Endothelial cell (in vitro differentiated cells): ENCODE measurements around the gene BYSL. TPM values are rescaled to one million over a fixed set of nuclear protein-coding genes. Genes with fewer than 3 reads are reported as not detected.
A peak's percentile ranks its signal among the peaks of the same experiment; 100 is the strongest.

Experiments used
- DNase-seq: peaks from one replicate; pipeline ENCODE4 v3.0.0; 2021; ENCODE audit warnings: low spot score
- H3K27ac Mint-ChIP-seq: one replicate; pipeline ENCODE4 v1.8.0; 2021; ENCODE audit warnings: mixed read lengths, inconsistent platforms; ENCODE audit not compliant: unreplicated experiment
- H3K27me3 Mint-ChIP-seq: one replicate; pipeline ENCODE4 v1.8.0; 2021; ENCODE audit warnings: mild to moderate bottlenecking, moderate library complexity, mixed read lengths, inconsistent platforms; ENCODE audit not compliant: unreplicated experiment
- H3K36me3 Mint-ChIP-seq: one replicate; pipeline ENCODE4 v1.8.0; 2021; ENCODE audit warnings: mild to moderate bottlenecking, low read depth, mixed read lengths, inconsistent platforms; ENCODE audit not compliant: unreplicated experiment
- H3K4me1 Mint-ChIP-seq: one replicate; pipeline ENCODE4 v1.8.0; 2021; ENCODE audit warnings: mild to moderate bottlenecking, mixed read lengths, inconsistent platforms; ENCODE audit not compliant: unreplicated experiment
- H3K4me3 Mint-ChIP-seq: one replicate; pipeline ENCODE4 v1.8.0; 2021; ENCODE audit warnings: mild to moderate bottlenecking, mixed read lengths, inconsistent platforms; ENCODE audit not compliant: unreplicated experiment
- H3K9me3 Mint-ChIP-seq: one replicate; pipeline ENCODE4 v1.8.0; 2021; ENCODE audit warnings: mixed read lengths, inconsistent platforms; ENCODE audit not compliant: unreplicated experiment
- long read RNA-seq: library from polyadenylated mRNA; unstranded; transcript quantifications from one replicate; pipeline ENCODE4 v2.0.0, GENCODE V29; 2020; ENCODE audit not compliant: unreplicated experiment
- total RNA-seq: library from RNA; stranded (reverse); fragmentation: NEBNext Ultra II Directional; extraction: Animal tissue kit (Norgen Biotek cat#: 25700); gene quantifications from one replicate; pipeline ENCODE4 v1.2.1, GENCODE V29; 2021; ENCODE audit not compliant: unreplicated experiment
- TF ChIP-seq, protein P1 (sequence below): fragments of 200-600 bp; sonication (generic); IDR thresholded peaks from one replicate; pipeline ENCODE4 v1.5.0; 2021; ENCODE audit warnings: antibody characterized with exemption; ENCODE audit not compliant: unreplicated experiment

The BYSL gene
- total RNA-seq, result 21.9 TPM
- long read RNA-seq, transcript BYSL-201 (7 exons, 2,029 nt), result major isoform, 8 of 10 reads
- long read RNA-seq, partial matches to known transcripts, result 0 of 10 reads
- long read RNA-seq, other reads (novel, unspliced or antisense), result 1 of 10 reads

DNA sequence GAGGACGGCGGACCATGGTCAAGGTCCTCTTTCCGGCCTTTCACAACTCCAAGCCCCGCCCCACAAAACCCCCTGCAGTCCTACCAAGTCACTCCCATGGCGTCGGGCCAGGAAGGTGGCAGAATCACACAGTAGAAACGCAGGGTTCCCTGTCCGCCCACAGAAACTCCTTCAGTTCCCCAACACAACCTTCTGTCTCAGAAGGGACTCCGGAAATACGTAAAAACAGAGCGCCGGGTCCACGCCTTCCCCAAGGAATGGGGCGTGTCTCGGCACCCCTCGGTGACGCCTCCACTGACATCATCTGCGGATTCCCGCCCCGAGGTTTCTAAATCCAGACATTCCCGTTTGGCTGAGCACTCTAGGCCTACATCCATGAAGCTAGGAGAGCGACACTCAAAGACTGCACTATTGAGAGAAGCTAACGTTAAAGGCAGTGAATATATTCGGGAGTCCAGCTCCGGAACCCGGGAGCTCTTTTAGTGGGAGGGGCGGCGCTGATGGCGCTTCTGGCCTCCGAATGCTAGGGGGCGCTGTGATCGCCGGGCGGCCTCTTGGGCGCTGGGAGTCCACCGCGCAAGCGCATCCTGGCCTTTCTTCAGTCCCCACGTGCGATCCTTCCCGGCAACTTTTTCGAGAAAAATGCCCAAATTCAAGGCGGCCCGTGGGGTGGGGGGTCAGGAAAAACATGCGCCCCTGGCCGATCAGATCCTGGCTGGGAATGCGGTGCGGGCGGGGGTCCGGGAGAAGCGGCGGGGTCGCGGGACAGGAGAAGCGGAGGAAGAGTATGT lies at the start of gene BYSL, which contains the start of gene MED20:
TSS of gene BYSL (plus strand) at position 579 of the 791 bp plus-strand sequence. CDS start at position 643, 64 bp downstream.
TSS of gene MED20 (minus strand) at position 219 of the 791 bp plus-strand sequence. CDS start at position 98, 121 bp downstream.
- H3K9me3 Mint-ChIP-seq, result no peaks in the 10 kb centered on the region
- TF ChIP-seq, protein P1, sequence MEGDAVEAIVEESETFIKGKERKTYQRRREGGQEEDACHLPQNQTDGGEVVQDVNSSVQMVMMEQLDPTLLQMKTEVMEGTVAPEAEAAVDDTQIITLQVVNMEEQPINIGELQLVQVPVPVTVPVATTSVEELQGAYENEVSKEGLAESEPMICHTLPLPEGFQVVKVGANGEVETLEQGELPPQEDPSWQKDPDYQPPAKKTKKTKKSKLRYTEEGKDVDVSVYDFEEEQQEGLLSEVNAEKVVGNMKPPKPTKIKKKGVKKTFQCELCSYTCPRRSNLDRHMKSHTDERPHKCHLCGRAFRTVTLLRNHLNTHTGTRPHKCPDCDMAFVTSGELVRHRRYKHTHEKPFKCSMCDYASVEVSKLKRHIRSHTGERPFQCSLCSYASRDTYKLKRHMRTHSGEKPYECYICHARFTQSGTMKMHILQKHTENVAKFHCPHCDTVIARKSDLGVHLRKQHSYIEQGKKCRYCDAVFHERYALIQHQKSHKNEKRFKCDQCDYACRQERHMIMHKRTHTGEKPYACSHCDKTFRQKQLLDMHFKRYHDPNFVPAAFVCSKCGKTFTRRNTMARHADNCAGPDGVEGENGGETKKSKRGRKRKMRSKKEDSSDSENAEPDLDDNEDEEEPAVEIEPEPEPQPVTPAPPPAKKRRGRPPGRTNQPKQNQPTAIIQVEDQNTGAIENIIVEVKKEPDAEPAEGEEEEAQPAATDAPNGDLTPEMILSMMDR, result peak; percentile 92
- peaks cover 26% of the 10 kb centered on the region for H3K4me1 Mint-ChIP-seq
- peak; percentile 95 for DNase-seq
- peaks cover 12% of the 10 kb centered on the region for H3K36me3 Mint-ChIP-seq
- peak within 1 kb of the TSS; percentile 99 for H3K27ac Mint-ChIP-seq
- H3K4me3 Mint-ChIP-seq, result peak within 1 kb of the TSS; percentile 97
- H3K27me3 Mint-ChIP-seq, result peaks cover 8% of the 10 kb centered on the region

- no peak overlapping the region for H3K4me3 Mint-ChIP-seq
- H3K36me3 Mint-ChIP-seq, result no peaks in the 10 kb centered on the region
- no peak overlapping the region for H3K27ac Mint-ChIP-seq
- no peaks in the 10 kb centered on the region for H3K9me3 Mint-ChIP-seq
- TF ChIP-seq, protein P1, result no peak
- H3K27me3 Mint-ChIP-seq, result no peaks in the 10 kb centered on the region
- no peaks in the 10 kb centered on the region for H3K4me1 Mint-ChIP-seq
- no peak for DNase-seq
These were observed 49.6 kb upstream of the BYSL start for GRCh38 chr6:41871691-41872090.

DNA sequence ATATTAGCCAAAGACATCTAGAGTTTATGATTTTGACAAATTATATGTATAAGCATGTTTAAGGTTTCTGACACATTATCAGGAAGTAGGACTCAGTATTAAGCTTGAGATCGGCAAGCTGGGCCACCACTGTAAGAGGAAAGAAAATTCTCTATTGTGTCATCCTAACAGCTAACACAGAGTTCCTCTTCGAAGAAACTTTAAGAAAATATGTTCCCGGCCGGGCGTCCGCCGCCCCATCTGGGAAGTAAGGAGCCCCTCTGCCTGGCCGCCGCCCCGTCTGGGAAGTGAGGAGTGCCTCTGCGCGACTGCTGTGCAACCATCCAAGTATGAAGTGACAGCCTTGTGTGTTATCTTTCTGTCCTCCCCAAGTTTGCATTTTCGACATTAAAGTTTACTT lies 49.2 kb upstream of the BYSL start:
- H3K4me3 Mint-ChIP-seq, result no peak overlapping the region
- no peak overlapping the region for H3K27ac Mint-ChIP-seq
- H3K27me3 Mint-ChIP-seq, result no peaks in the 10 kb centered on the region
- no peaks in the 10 kb centered on the region for H3K9me3 Mint-ChIP-seq
- H3K36me3 Mint-ChIP-seq, result no peaks in the 10 kb centered on the region
- no peak for DNase-seq
- TF ChIP-seq, protein P1, result no peak
- no peaks in the 10 kb centered on the region for H3K4me1 Mint-ChIP-seq

DNA sequence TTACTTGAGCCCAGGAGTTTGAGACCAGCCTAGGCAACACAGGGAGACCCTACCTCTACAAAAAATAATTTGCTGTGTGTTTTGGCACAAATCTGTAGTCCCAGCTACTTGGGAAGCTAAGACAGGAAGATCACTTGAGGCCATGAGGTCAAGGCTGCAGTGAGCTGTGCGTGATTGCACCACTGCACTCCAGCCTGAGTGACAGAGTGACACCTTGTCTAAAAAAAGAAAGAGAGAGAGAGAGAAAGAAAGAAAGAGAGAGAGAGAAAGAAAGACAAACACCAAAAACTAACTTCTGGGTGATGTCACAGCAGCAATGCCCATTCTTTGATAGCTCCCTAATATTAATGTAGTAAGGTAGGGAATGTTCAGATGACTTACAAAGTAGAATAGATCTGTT lies 46.6 kb upstream of the BYSL start:
- H3K9me3 Mint-ChIP-seq, result no peaks in the 10 kb centered on the region
- no peak overlapping the region for H3K27ac Mint-ChIP-seq
- H3K27me3 Mint-ChIP-seq, result no peaks in the 10 kb centered on the region

More for the DNA sequence above, 46.6 kb upstream of the BYSL start:
- Mint-ChIP-seq H3K4me3 (no peak overlapping the region), H3K4me1 (no peaks in the 10 kb centered on the region), H3K36me3 (no peaks in the 10 kb centered on the region)
- DNase-seq, result no peak
- TF ChIP-seq, protein P1, result no peak
